Measurements from ENCODE around the gene AKR1C2.
"Not testable (repeated sequence)": the region's sequence is repeated elsewhere in the genome, so short reads cannot be mapped to it uniquely, and the experiment has no call there.

AKR1C2 gene

GRCh38 chr10:4956955-4957645 lies 46.6 kb downstream of the AKR1C2 start:
- not testable (repeated sequence) for DNase-seq (ENCODE audit: low read depth)

- not testable (repeated sequence) for DNase-seq (ENCODE audit: low read depth)
These were observed 47.6 kb downstream of the AKR1C2 start for GRCh38 chr10:4956088-4956487.

- no peak for DNase-seq (ENCODE audit: low read depth)
These were observed 50.3 kb downstream of the AKR1C2 start for GRCh38 chr10:4953405-4953804.

GRCh38 chr10:4951512-4952162 lies 52.0 kb downstream of the AKR1C2 start:
- not testable (repeated sequence) for DNase-seq (ENCODE audit: low read depth)

GRCh38 chr10:4947635-4948596 lies 55.7 kb downstream of the AKR1C2 start:
- peak; percentile 9 for DNase-seq (ENCODE audit: low read depth)

GRCh38 chr10:4947039-4947634 lies 56.5 kb downstream of the AKR1C2 start:
- DNase-seq (ENCODE audit: low read depth) = no peak

- DNase-seq (ENCODE audit: low read depth) = no peak
These were observed 57.6 kb downstream of the AKR1C2 start for GRCh38 chr10:4945766-4946717.

- DNase-seq (ENCODE audit: low read depth) = no peak
These were observed 58.8 kb downstream of the AKR1C2 start for GRCh38 chr10:4944841-4945240.

- DNase-seq (ENCODE audit: low read depth) = no peak
These were observed 59.8 kb downstream of the AKR1C2 start for GRCh38 chr10:4943821-4944220.

GRCh38 chr10:4943416-4943815 lies 60.2 kb downstream of the AKR1C2 start:
- not testable (repeated sequence) for DNase-seq (ENCODE audit: low read depth)

GRCh38 chr10:4942931-4943330 lies 60.7 kb downstream of the AKR1C2 start:
- DNase-seq (ENCODE audit: low read depth) = peak; percentile 3

- no peak for DNase-seq (ENCODE audit: low read depth)
These were observed 61.9 kb downstream of the AKR1C2 start for GRCh38 chr10:4941540-4942330.

- DNase-seq (ENCODE audit: low read depth) = not testable (repeated sequence)
These were observed 62.7 kb downstream of the AKR1C2 start for GRCh38 chr10:4940909-4941308.

- DNase-seq (ENCODE audit: low read depth) = not testable (repeated sequence)
These were observed 63.6 kb downstream of the AKR1C2 start for GRCh38 chr10:4940073-4940428.

- no peak for DNase-seq (ENCODE audit: low read depth)
These were observed 64.2 kb downstream of the AKR1C2 start for GRCh38 chr10:4939224-4940072.
